HL-60 (cell line): ENCODE data around the gene SGMS1.

Source experiments
- CTCF ChIP-seq: IDR thresholded peaks from one replicate; pipeline ENCODE4 v1.5.1; 2011; ENCODE audit warnings: low read length, control low read depth, inconsistent platforms; ENCODE audit not compliant: insufficient read depth
- POLR2AphosphoS5 ChIP-seq: IDR thresholded peaks from 2 replicates; pipeline ENCODE4 v1.6.1; 2012; ENCODE audit warnings: low read depth
- REST ChIP-seq: IDR thresholded peaks from 2 replicates; pipeline ENCODE4 v1.6.1; 2012; ENCODE audit warnings: low read depth; ENCODE audit not compliant: insufficient replicate concordance

GRCh38 chr10:50582046-50582445, 41.7 kb downstream of the SGMS1 start:
- TF ChIP-seq CTCF (no peak), REST (no peak), POLR2AphosphoS5 (no peak)
